Activated naive CD8-positive, alpha-beta T cell treated with anti-CD3 and anti-CD28 coated beads, Interleukin-2, amount 10 ng/mL, durations not matched to agents 7 days and 5 days (primary cell): ENCODE measurements around the gene THBD. TPM values are rescaled to one million over a fixed set of nuclear protein-coding genes. Genes with fewer than 3 reads are reported as not detected.
A peak's percentile ranks its signal among the peaks of the same experiment; 100 is the strongest.

ENCODE experiments used
- ATAC-seq: fragments of 150-1000 bp; cut with Tn5 transposase; one replicate; pipeline ENCODE4 v1.10.0; 2021; ENCODE audit warnings: low read depth, moderate library complexity
- POLR2A ChIA-PET: fragments of 350-600 bp; sonication (Branson Sonifier 250); formaldehyde crosslinking; loops from one replicate; lab custom pipeline; 2021; ENCODE audit warnings: antibody characterized with exemption; lab: Charles Lee
- DNase-seq: peaks from one replicate; pipeline ENCODE4 v3.0.0; 2021
- H3K27ac Mint-ChIP-seq: one replicate; pipeline ENCODE4 v1.8.0; 2022; ENCODE audit warnings: mild to moderate bottlenecking, mixed read lengths
- H3K27me3 Mint-ChIP-seq: one replicate; pipeline ENCODE4 v1.8.0; 2022; ENCODE audit warnings: mild to moderate bottlenecking, moderate library complexity, mixed read lengths
- H3K36me3 Mint-ChIP-seq: one replicate; pipeline ENCODE4 v1.8.0; 2021; ENCODE audit warnings: mild to moderate bottlenecking, mixed read lengths
- H3K4me1 Mint-ChIP-seq: one replicate; pipeline ENCODE4 v1.8.0; 2021; ENCODE audit warnings: mixed read lengths
- H3K4me3 Mint-ChIP-seq: one replicate; pipeline ENCODE4 v1.8.0; 2022; ENCODE audit warnings: mild to moderate bottlenecking, moderate library complexity, mixed read lengths
- H3K9me3 Mint-ChIP-seq: one replicate; pipeline ENCODE4 v1.8.0; 2021; ENCODE audit warnings: mixed read lengths
- total RNA-seq, 2 experiments: library from RNA; stranded (reverse); gene quantifications; one replicate each; pipeline ENCODE4 v1.2.3, GENCODE V29; 2021

The THBD gene
- total RNA-seq, 2 experiments from 2014 or later = 0.22 to 0.34 TPM

DNA sequence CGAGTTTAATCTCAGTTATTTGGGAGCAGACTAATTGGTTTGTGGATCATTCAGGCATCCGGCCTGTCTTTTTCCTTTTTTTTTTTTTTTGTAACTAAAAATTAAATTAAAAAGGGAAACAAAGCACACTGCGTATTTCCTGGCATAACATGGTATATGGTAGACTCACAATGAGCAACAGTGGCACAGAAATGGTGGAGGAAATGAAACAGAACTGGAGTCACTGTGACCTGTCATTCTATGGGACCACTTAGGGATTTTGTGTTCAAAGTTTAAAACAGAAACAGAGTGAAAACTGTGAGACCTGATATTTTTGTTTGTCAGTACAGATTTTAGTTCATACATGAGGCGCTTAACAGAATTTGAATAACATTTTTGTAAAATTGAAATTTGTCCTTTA is 41.4 kb upstream of the THBD start:
- H3K36me3 Mint-ChIP-seq = no peaks in the 10 kb centered on the region
- peaks cover 7% of the 10 kb centered on the region for H3K4me1 Mint-ChIP-seq
- ATAC-seq = no peak
- no peak overlapping the region for H3K27ac Mint-ChIP-seq
- H3K9me3 Mint-ChIP-seq = no peaks in the 10 kb centered on the region
- no peaks in the 10 kb centered on the region for H3K27me3 Mint-ChIP-seq
- no peak overlapping the region for H3K4me3 Mint-ChIP-seq
- POLR2A ChIA-PET = interaction anchor here (0.7 kb wide), 1 partner anchor 56 kb away, joined by 6 read pairs; no protein-coding TSS in a partner anchor
- no peak for DNase-seq

DNA sequence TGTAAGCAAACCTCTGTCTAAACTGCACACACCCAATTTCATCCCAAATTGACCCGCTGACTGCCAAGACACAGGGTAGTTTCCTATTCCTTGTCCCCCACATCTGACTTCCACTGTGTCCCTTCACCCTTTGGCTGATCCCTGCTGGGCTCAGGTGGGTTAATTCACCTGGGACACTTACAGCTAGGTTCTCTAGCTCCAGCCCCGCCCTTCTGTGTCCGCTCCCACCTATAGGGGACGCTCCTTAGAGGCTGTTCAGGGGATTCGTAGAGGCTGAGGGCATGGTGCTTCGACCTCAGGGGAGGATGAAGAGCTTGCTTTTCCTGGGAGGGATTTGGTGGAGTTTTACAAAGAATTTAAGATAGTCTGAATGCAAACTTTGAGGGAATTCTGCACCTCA is 40.7 kb upstream of the THBD start:
- Mint-ChIP-seq H3K4me1 (peaks cover 7% of the 10 kb centered on the region), H3K4me3 (no peak overlapping the region), H3K27me3 (no peaks in the 10 kb centered on the region), H3K27ac (no peak overlapping the region), H3K9me3 (no peaks in the 10 kb centered on the region), H3K36me3 (no peaks in the 10 kb centered on the region)
- DNase-seq (no peak), ATAC-seq (no peak)
- POLR2A ChIA-PET = no interaction called here

DNA sequence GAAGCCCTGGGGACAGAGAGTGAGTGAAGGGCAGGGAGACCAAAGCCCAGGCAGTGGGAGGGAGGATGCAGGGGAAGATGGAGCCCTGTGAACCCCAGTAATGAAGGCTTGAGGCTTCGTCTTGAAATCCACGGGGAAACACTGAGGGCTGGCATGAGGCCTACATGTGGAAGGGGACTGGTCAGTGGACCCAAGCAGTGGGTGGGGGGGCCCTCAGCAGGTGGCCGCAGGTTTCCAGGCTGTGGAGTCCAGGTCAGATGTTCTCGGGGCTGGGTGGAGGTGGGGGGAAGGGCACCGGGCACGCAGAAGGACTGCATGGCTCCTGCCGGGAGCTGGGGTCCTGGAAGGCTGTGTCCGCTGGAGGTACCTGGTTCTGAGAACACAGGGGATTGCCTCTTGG is 39.4 kb upstream of the THBD start:
- Mint-ChIP-seq H3K9me3 (no peaks in the 10 kb centered on the region), H3K4me3 (no peak overlapping the region), H3K27ac (no peak overlapping the region), H3K36me3 (no peaks in the 10 kb centered on the region), H3K27me3 (no peaks in the 10 kb centered on the region), H3K4me1 (peaks cover 7% of the 10 kb centered on the region)
- no peak for DNase-seq
- ATAC-seq = no peak
- POLR2A ChIA-PET = interaction anchor here (0.8 kb wide), 1 partner anchor 27 kb away, joined by 3 read pairs; no protein-coding TSS in a partner anchor

DNA sequence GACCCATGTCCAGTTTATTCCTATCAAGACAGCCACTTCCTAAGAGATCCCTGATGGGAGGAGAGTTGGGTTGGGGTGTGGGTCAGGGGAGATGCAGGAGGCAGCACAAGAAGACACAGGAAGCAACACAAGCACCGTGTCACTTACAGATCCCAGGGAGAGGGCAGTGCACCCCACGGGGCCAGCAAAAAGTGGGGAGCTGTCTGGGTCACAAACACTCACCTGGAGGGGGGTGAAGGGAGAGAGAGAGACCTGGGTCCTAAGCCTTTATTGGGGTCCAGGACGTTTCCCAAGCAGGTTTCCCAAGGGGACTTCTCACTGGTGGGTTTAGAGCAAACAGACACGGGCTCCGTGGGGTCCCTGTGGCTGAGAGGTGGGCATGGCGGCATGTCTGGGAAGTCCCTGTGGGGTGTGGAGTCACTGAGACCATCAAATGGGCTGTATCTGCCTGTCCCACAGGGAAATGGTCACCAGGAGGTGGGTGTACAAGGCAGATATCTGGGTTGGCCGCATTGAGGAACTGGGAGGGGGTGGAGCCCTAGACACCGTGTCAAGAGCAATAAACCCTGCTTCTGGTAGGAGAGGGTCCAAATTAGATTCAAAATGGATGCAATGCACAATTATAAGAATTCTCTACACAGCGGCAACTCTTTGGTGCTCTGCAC is 38.2 kb upstream of the THBD start:
- H3K27me3 Mint-ChIP-seq = no peaks in the 10 kb centered on the region
- no peaks in the 10 kb centered on the region for H3K36me3 Mint-ChIP-seq
- no peak overlapping the region for H3K4me3 Mint-ChIP-seq
- POLR2A ChIA-PET = no interaction called here
- no peak for ATAC-seq
- DNase-seq = no peak
- no peaks in the 10 kb centered on the region for H3K9me3 Mint-ChIP-seq
- H3K27ac Mint-ChIP-seq = no peak overlapping the region
- peaks cover 11% of the 10 kb centered on the region for H3K4me1 Mint-ChIP-seq

DNA sequence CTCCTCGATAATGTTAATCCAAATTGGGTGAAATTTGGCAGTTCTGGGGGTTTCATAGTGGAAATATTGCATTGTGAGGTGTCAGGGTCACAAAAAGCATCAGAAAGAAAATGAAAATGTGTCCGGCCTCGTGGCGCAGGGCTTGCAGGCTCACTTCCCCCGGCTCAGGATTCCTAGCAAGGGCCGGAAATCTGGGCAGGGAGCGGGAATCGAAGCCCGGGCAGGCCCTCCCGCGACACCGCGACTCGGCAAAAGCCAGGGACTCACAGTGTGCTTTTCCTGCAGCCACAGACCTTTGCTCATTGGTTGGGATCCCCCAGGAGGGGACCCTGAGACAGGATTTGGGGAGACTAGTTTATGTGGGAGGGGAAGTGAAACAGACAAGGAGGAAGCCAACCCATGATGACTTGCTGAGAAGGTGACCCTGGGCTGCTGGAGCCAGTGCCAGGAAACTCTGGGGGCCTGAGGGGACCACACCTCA is 37.5 kb upstream of the THBD start:
- DNase-seq (no peak), ATAC-seq (no peak)
- H3K4me1 Mint-ChIP-seq = peaks cover 11% of the 10 kb centered on the region
- POLR2A ChIA-PET = no interaction called here
- H3K9me3 Mint-ChIP-seq = no peaks in the 10 kb centered on the region
- no peak overlapping the region for H3K27ac Mint-ChIP-seq
- no peaks in the 10 kb centered on the region for H3K27me3 Mint-ChIP-seq
- no peak overlapping the region for H3K4me3 Mint-ChIP-seq
- H3K36me3 Mint-ChIP-seq = no peaks in the 10 kb centered on the region

DNA sequence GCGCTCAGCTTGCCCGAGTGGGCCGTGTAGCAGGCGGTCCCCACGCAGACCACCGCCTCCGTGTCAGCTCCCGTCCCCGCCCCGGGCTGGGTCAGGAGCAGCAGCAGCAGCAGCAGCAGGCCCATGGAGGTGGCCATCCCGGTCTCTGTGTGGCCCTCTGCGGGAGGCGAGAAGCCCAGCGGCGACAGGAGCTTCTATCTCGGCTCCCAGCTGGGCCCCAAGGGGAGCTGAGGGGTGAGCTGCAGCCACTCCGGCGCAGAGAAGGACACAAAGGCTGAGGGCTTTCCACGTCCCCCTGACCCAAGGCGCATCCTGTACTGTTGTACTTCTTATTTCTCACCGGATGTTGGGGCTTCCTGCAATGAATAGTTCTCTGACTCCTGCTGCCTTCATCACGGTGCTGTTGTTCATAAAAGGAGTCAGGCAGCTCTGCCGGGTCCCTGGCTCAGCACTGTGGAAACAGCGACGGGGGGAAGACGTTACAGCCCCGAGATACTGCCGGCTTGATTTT is 36.6 kb upstream of the THBD start, which contains the start of gene CD93:
CD93 (minus strand) TSS at position 269 of the 511 bp plus-strand sequence; CDS start at position 137, 132 bp downstream.
- Mint-ChIP-seq H3K36me3 (no peaks in the 10 kb centered on the region), H3K27ac (peak within 1 kb of the TSS; percentile 85), H3K4me1 (peaks cover 11% of the 10 kb centered on the region), H3K9me3 (no peaks in the 10 kb centered on the region), H3K4me3 (peak within 1 kb of the TSS; percentile 73), H3K27me3 (no peaks in the 10 kb centered on the region)
- DNase-seq (peak; percentile 51), ATAC-seq (peak; percentile 95)
- POLR2A ChIA-PET = no interaction called here

DNA sequence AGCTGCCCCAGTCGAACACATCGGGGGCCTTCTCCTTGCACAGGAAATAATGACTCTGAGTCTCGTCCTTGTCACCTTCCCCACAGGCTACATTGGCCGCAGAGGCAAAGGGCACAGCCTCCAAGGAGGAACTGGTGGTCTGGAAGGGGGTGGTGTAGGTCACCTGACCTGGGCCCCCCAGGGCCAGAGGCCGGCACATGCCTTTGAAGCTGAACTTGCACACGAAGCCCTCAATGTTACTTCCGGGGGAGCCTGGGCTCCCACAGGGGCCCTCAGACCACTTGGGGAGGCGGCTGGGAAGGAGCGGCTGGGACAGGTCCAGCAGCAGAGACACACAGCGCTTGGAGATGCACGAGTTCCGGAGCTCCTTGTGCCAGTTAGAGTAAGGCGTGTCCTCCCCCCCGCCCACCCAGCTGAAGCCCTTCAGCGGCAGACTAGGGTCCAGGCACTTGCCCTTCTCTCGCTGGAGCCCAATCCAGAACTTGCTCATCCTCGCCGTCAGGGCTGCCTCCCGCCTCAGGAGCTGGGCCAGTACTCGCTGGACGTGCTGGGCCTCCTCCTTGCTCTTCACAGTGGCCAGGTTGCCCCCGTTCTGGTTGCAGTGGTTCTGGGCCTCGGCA is 36.1 kb upstream of the THBD start:
- no peaks in the 10 kb centered on the region for H3K36me3 Mint-ChIP-seq
- peaks cover 11% of the 10 kb centered on the region for H3K4me1 Mint-ChIP-seq
- no peak overlapping the region for H3K4me3 Mint-ChIP-seq
- no peak overlapping the region for H3K27ac Mint-ChIP-seq
- H3K9me3 Mint-ChIP-seq = no peaks in the 10 kb centered on the region
- H3K27me3 Mint-ChIP-seq = no peaks in the 10 kb centered on the region
- POLR2A ChIA-PET = no interaction called here
- ATAC-seq = no peak
- DNase-seq = no peak

DNA sequence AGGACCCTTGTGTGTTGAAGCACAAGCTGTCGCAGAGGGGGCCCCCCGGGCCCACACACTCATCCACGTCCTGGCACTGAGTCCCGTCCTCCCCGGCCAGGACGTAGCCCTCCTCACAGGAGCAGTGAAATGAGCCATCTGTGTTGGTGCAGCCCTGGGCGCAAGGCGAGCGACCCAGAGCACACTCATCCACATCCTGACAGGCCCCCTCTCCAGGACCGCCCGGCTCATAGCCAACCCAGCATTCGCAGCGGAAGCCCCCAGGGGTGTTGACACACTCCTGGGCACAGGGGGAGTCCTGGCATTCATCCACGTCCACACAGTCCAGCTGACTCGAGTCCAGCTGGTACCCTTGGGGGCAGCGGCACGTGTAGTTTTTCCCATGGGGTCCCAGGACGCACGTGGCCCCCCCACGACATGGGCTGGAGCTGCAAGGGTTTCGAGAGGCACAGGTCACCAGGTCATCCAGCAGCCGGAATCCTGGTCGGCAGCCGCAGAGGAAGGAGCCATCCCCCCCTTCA is 35.4 kb upstream of the THBD start:
- DNase-seq (no peak), ATAC-seq (no peak)
- no peaks in the 10 kb centered on the region for H3K27me3 Mint-ChIP-seq
- no peaks in the 10 kb centered on the region for H3K9me3 Mint-ChIP-seq
- no peaks in the 10 kb centered on the region for H3K36me3 Mint-ChIP-seq
- H3K4me3 Mint-ChIP-seq = no peak overlapping the region
- POLR2A ChIA-PET = no interaction called here
- H3K27ac Mint-ChIP-seq = no peak overlapping the region
- peaks cover 11% of the 10 kb centered on the region for H3K4me1 Mint-ChIP-seq

DNA sequence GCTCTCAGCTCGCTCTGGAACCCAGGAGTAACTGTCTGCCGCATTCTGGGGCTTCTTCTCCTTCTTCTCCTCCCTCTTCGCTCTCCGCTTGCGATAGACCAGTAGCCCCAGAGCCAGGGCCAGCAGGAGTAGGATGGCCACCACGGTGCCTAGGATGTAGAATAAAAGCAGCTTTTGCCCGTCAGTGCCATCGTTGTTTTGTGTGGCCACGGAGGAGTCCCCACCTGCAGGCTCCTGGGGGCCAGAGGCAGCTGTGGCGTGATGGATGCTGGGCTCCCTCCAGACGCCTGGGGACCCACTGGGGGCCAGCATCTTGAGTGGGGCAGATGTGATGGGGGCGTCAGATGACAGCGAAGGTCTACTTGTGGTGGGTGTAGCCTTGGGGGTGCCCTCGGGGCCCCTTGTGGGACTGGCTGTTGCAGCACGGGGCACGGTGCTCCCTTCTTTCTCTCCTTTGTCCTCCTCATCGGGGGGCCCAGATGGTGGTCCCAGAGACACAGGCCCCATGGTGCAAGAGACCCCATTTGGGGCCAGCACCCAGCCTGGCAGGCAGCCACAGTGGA is 34.9 kb upstream of the THBD start:
- no peaks in the 10 kb centered on the region for H3K36me3 Mint-ChIP-seq
- ATAC-seq (no peak), DNase-seq (no peak)
- POLR2A ChIA-PET = no interaction called here
- H3K9me3 Mint-ChIP-seq = no peaks in the 10 kb centered on the region
- H3K4me1 Mint-ChIP-seq = peaks cover 11% of the 10 kb centered on the region
- H3K27ac Mint-ChIP-seq = no peak overlapping the region
- H3K27me3 Mint-ChIP-seq = no peaks in the 10 kb centered on the region
- H3K4me3 Mint-ChIP-seq = no peak overlapping the region

DNA sequence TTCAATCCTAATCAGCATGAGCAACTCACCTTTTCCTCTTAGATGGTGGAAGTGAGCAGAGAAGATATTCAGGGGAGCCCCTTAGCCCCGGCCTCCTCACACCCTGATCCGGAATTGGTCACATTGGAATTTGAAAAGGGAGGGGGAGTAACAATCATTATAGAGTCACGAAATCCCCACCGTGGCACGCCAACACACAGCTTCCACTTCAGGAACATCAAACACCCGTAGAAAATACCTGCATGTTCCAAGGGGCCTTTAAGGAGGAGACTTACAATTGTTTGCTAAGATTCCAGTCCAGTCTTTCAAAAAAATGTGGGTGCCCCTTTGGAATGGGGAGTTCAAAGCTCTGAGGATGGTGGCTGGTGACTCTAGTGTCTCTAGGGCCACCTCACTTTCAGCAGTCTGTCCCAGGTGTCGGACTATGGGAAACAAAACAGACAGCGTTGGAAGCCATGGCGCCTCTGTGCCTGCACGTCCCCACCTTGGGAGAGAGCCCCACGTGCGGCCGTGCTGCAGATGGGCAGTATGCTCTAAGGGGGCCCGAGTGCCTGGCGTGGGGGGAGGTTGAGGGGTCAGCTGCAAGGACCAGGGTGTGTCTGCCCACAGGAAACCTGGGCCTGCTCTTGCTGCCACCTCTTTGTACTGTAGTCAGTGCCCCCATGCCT is 34.2 kb upstream of the THBD start:
- no peak overlapping the region for H3K27ac Mint-ChIP-seq
- no peak for DNase-seq
- ATAC-seq = no peak
- H3K4me1 Mint-ChIP-seq = peaks cover 11% of the 10 kb centered on the region
- POLR2A ChIA-PET = no interaction called here
- H3K4me3 Mint-ChIP-seq = no peak overlapping the region
- no peaks in the 10 kb centered on the region for H3K36me3 Mint-ChIP-seq
- no peaks in the 10 kb centered on the region for H3K27me3 Mint-ChIP-seq
- no peaks in the 10 kb centered on the region for H3K9me3 Mint-ChIP-seq

DNA sequence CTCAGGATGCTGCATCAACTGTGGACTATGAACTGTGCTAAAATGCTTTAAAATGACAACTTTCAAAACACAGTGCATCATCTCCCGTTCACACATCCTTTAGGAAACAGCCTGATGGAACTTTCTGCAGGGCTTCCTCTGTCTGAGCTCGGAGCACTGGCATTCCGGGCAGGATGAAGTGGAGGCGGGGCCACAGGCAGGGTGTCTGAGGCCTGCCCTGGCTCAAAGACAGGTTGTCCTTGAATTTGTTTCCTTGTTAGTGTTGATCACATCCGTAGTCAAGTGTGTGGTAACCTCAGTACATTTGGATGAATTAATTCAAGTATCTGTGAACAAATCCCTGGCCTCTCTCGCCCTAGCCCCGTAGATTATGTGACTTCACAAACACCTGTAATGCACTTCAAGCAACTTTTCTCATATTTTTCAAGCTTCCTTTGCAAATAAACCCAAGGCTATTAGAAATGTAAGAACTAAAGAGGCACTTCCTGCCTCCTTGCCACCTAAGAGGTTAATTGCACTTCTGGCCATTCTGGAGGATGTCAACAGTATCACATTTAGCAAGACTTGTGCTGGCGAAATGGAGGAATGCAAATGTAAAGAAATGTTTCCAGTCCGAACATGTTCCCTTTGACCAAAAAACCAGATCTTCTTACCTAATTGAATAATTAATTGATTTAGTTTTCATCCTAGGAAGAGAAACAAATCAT is 33.5 kb upstream of the THBD start:
- Mint-ChIP-seq H3K4me1 (peaks cover 11% of the 10 kb centered on the region), H3K27me3 (no peaks in the 10 kb centered on the region), H3K36me3 (no peaks in the 10 kb centered on the region), H3K4me3 (no peak overlapping the region), H3K27ac (no peak overlapping the region), H3K9me3 (no peaks in the 10 kb centered on the region)
- DNase-seq (no peak), ATAC-seq (no peak)
- POLR2A ChIA-PET = no interaction called here

DNA sequence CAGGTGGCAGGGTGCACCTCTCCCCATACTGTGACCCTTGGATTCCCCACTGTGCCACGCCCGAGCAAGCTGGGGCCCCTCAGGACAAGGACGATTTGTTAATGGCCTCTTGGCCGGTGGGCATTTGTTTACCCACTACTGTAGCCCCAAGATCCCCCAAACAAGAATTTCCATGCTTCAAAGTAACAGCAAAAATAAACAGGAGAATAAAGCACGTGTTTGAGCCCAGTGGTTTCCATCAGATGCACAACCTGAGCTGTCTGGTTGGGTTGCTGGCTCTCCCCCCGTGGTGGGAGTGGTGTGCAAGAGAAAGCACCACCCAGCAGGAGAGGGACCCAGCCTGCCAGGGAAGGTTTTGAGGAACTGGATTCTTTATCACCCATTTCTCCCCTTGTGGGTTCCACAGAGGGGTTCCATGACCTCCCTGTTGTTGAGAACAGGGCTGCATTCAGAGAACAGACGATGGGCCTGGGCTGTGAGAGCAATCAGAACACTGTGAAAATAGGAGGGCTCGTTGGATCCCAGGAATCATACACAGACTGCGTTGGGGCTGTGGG is 31.9 kb upstream of the THBD start:
- ATAC-seq (no peak), DNase-seq (no peak)
- H3K27ac Mint-ChIP-seq = no peak overlapping the region
- peaks cover 4% of the 10 kb centered on the region for H3K27me3 Mint-ChIP-seq
- no peaks in the 10 kb centered on the region for H3K9me3 Mint-ChIP-seq
- H3K4me1 Mint-ChIP-seq = peaks cover 6% of the 10 kb centered on the region
- no peaks in the 10 kb centered on the region for H3K36me3 Mint-ChIP-seq
- POLR2A ChIA-PET = no interaction called here
- H3K4me3 Mint-ChIP-seq = no peak overlapping the region
